ENCODE data around the gene CROCC2.

Gene CROCC2

GRCh38 chr2:240990726-240991377 lies 84.7 kb downstream of the CROCC2 start:
- DNase-seq (ENCODE audit: low read depth): no peak
- H3K4me3 ChIP-seq (ENCODE audit: low read depth, low read length): no peak overlapping the region
- TF ChIP-seq CTCF (IDR thresholded peaks at IDR 0.05; ENCODE audit: control insufficient read depth, extremely low read depth, insufficient read depth): no peak

- H3K4me3 ChIP-seq (ENCODE audit: low read depth, low read length): no peak overlapping the region
- TF ChIP-seq CTCF (IDR thresholded peaks at IDR 0.05; ENCODE audit: control insufficient read depth, extremely low read depth, insufficient read depth): no peak
- no peak for DNase-seq (ENCODE audit: low read depth)
Observed at GRCh38 chr2:240991378-240992263, 85.5 kb downstream of the CROCC2 start.

GRCh38 chr2:240992572-240993291 lies 86.6 kb downstream of the CROCC2 start:
- no peak for TF ChIP-seq CTCF (IDR thresholded peaks at IDR 0.05; ENCODE audit: control insufficient read depth, extremely low read depth, insufficient read depth)
- H3K4me3 ChIP-seq (ENCODE audit: low read depth, low read length): no peak overlapping the region
- DNase-seq (ENCODE audit: low read depth): no peak

GRCh38 chr2:240993446-240994170 lies 87.5 kb downstream of the CROCC2 start:
- DNase-seq (ENCODE audit: low read depth): no peak
- no peak overlapping the region for H3K4me3 ChIP-seq (ENCODE audit: low read depth, low read length)
- no peak for TF ChIP-seq CTCF (IDR thresholded peaks at IDR 0.05; ENCODE audit: control insufficient read depth, extremely low read depth, insufficient read depth)

- no peak for DNase-seq (ENCODE audit: low read depth)
- no peak for TF ChIP-seq CTCF (IDR thresholded peaks at IDR 0.05; ENCODE audit: control insufficient read depth, extremely low read depth, insufficient read depth)
- no peak overlapping the region for H3K4me3 ChIP-seq (ENCODE audit: low read depth, low read length)
Observed at GRCh38 chr2:240994171-240994896, 88.2 kb downstream of the CROCC2 start.

Measured in LNCaP clone FGC (cell line).